ENCODE data around the gene SUGCT.

Gene SUGCT

DNA sequence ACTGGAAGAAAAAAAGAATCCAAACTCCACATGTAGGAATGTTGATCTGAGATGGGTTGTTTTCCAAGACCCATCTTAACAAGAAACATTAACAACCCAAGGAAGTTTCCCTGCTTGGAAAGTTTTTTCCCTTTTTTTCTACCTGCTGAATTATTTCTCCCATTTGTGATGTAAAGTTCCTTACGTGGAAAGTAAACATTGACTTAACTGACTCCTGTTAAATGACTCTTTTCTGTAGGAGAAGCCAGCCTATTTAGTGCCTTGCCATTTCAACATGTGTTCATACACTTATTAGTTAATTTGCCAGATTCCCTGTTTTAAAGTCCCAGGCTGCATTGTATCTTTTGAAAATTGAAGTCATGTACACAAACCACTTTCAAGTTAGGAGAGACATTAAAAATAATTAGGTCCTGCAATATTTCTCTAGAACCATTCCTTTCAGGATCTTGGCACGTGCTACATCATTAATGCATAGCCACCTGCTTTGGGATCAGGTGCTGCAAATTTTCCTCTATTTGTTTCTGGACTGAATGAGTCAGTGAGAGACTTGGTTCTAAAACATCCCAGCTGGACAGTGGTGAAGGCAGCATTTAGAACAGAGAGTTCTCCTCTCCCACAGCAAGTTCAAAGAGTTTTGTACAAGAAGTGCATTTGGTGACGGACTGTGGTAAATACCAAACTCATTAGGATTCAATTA lies 698.5 kb downstream of the SUGCT start:
- Histone ChIP-seq H3K36me3 (ENCODE audit: control insufficient read depth in 5 of 5, insufficient read depth in 5 of 5, low read length in 5 of 5) (no peaks in the 10 kb centered on the region), H3K4me1 (ENCODE audit: control insufficient read depth in 5 of 5, insufficient read depth in 5 of 5, low read length in 5 of 5) (peaks cover 0 to 8% (median 7%) of the 10 kb centered on the region in 5 donors), H3K4me3 (ENCODE audit: low read depth in 1 of 5, low read length in 5 of 5) (no peak overlapping the region), H3K27me3 (ENCODE audit: control insufficient read depth in 5 of 5, insufficient read depth in 4 of 5, low read length in 5 of 5) (no peaks in the 10 kb centered on the region), H3K27ac (ENCODE audit: low read depth, low read length) (no peak overlapping the region), H3K9me3 (ENCODE audit: control insufficient read depth in 5 of 5, low read length in 5 of 5) (no peaks in the 10 kb centered on the region), H3K9ac (ENCODE audit: low read length in 5 of 5) (no peak overlapping the region)

- Histone ChIP-seq H3K9me3 (ENCODE audit: control insufficient read depth in 5 of 5, low read length in 5 of 5) (no peaks in the 10 kb centered on the region), H3K4me1 (ENCODE audit: control insufficient read depth in 5 of 5, insufficient read depth in 5 of 5, low read length in 5 of 5) (peaks cover 0 to 4% (median 3%) of the 10 kb centered on the region in 5 donors), H3K4me3 (ENCODE audit: low read depth in 1 of 5, low read length in 5 of 5) (no peak overlapping the region), H3K27ac (ENCODE audit: low read depth, low read length) (no peak overlapping the region), H3K36me3 (ENCODE audit: control insufficient read depth in 5 of 5, insufficient read depth in 5 of 5, low read length in 5 of 5) (no peaks in the 10 kb centered on the region), H3K9ac (ENCODE audit: low read length in 5 of 5) (no peak overlapping the region), H3K27me3 (ENCODE audit: control insufficient read depth in 5 of 5, insufficient read depth in 4 of 5, low read length in 5 of 5) (no peaks in the 10 kb centered on the region)
These were observed 699.1 kb downstream of the SUGCT start for GRCh38 chr7:40833888-40834234.

- H3K27me3 ChIP-seq (ENCODE audit: control insufficient read depth in 5 of 5, insufficient read depth in 4 of 5, low read length in 5 of 5) = no peaks in the 10 kb centered on the region
- no peaks in the 10 kb centered on the region for H3K36me3 ChIP-seq (ENCODE audit: control insufficient read depth in 5 of 5, insufficient read depth in 5 of 5, low read length in 5 of 5)
- no peak overlapping the region for H3K4me3 ChIP-seq (ENCODE audit: low read depth in 1 of 5, low read length in 5 of 5)
- H3K9ac ChIP-seq (ENCODE audit: low read length in 5 of 5) = no peak overlapping the region
- H3K27ac ChIP-seq (ENCODE audit: low read depth, low read length) = no peak overlapping the region
- peaks cover 0 to 6% (median 3%) of the 10 kb centered on the region in 5 donors for H3K9me3 ChIP-seq (ENCODE audit: control insufficient read depth in 5 of 5, low read length in 5 of 5)
- H3K4me1 ChIP-seq (ENCODE audit: control insufficient read depth in 5 of 5, insufficient read depth in 5 of 5, low read length in 5 of 5) = no peaks in the 10 kb centered on the region
These were observed 701.4 kb downstream of the SUGCT start for GRCh38 chr7:40836218-40836617.

DNA sequence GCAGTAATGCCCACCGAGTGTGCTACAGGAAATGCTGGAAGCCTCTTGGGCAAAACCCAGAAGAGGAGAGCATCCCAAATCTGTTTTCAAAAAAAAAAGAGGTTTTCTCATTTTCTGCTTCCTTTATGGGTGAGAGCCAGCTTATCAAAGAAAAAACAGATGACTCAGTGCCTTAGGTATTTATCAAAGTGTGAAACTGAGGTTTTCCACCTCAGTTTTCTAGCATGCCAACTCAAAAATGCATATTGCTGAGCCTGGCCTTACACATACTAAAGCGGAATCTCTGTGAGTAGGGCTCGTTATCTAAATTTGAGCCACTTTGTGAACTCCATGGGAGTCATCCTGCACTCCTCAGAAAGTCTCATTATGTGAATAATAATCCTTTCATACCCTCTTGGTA lies 705.1 kb downstream of the SUGCT start:
- Histone ChIP-seq H3K36me3 (ENCODE audit: control insufficient read depth in 5 of 5, insufficient read depth in 5 of 5, low read length in 5 of 5) (no peaks in the 10 kb centered on the region), H3K4me3 (ENCODE audit: low read depth in 1 of 5, low read length in 5 of 5) (no peak overlapping the region), H3K9ac (ENCODE audit: low read length in 5 of 5) (no peak overlapping the region), H3K27ac (ENCODE audit: low read depth, low read length) (no peak overlapping the region), H3K4me1 (ENCODE audit: control insufficient read depth in 5 of 5, insufficient read depth in 5 of 5, low read length in 5 of 5) (no peaks in the 10 kb centered on the region), H3K9me3 (ENCODE audit: control insufficient read depth in 5 of 5, low read length in 5 of 5) (peaks cover 0 to 6% (median 3%) of the 10 kb centered on the region in 5 donors), H3K27me3 (ENCODE audit: control insufficient read depth in 5 of 5, insufficient read depth in 4 of 5, low read length in 5 of 5) (no peaks in the 10 kb centered on the region)

DNA sequence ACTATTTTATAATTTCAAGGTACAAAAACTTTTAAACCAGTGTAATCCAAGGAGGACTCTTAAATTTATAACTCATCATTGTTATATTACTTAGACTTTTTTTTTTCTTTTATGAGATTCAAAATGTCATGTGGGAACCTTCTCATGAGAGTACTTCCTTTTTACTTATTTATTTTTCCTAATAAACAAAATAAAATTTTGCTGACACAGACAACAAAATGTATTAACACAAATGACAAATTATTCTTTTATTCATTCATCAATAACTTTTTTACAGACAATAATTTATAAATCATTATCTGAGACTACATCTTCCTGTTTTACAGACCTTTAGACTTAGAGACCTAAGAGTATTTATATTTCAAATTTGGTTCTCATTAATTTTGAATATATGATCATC lies 706.2 kb downstream of the SUGCT start:
- Histone ChIP-seq H3K27me3 (ENCODE audit: control insufficient read depth in 5 of 5, insufficient read depth in 4 of 5, low read length in 5 of 5) (no peaks in the 10 kb centered on the region), H3K4me1 (ENCODE audit: control insufficient read depth in 5 of 5, insufficient read depth in 5 of 5, low read length in 5 of 5) (no peaks in the 10 kb centered on the region), H3K4me3 (ENCODE audit: low read depth in 1 of 5, low read length in 5 of 5) (no peak overlapping the region), H3K36me3 (ENCODE audit: control insufficient read depth in 5 of 5, insufficient read depth in 5 of 5, low read length in 5 of 5) (no peaks in the 10 kb centered on the region), H3K9ac (ENCODE audit: low read length in 5 of 5) (no peak overlapping the region), H3K9me3 (ENCODE audit: control insufficient read depth in 5 of 5, low read length in 5 of 5) (peaks cover 0 to 6% (median 3%) of the 10 kb centered on the region in 5 donors), H3K27ac (ENCODE audit: low read depth, low read length) (no peak overlapping the region)

DNA sequence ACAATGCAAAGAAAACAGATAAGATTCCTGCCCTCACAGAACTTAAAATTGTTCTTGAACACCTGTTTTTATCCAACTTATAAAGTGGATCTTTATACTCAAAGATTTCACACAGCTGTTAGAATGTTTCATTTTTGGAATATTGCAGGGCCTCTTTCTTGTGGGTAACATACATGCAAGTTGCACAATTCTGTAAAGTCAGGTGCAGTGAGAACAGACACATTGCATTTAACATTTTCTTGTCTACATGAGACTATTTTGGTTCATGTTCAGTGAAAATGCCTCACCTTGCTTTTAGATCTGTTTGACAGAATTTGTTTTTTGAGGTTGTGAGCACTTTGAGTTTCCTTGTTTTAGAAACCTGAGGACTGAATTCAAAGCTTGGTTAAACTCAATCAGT lies 707.8 kb downstream of the SUGCT start:
- H3K9me3 ChIP-seq (ENCODE audit: control insufficient read depth in 5 of 5, low read length in 5 of 5) = peaks cover 0 to 6% (median 3%) of the 10 kb centered on the region in 5 donors
- H3K27me3 ChIP-seq (ENCODE audit: control insufficient read depth in 5 of 5, insufficient read depth in 4 of 5, low read length in 5 of 5) = no peaks in the 10 kb centered on the region
- no peaks in the 10 kb centered on the region for H3K4me1 ChIP-seq (ENCODE audit: control insufficient read depth in 5 of 5, insufficient read depth in 5 of 5, low read length in 5 of 5)
- no peaks in the 10 kb centered on the region for H3K36me3 ChIP-seq (ENCODE audit: control insufficient read depth in 5 of 5, insufficient read depth in 5 of 5, low read length in 5 of 5)
- H3K9ac ChIP-seq (ENCODE audit: low read length in 5 of 5) = no peak overlapping the region
- H3K27ac ChIP-seq (ENCODE audit: low read depth, low read length) = no peak overlapping the region
- no peak overlapping the region for H3K4me3 ChIP-seq (ENCODE audit: low read depth in 1 of 5, low read length in 5 of 5)

DNA sequence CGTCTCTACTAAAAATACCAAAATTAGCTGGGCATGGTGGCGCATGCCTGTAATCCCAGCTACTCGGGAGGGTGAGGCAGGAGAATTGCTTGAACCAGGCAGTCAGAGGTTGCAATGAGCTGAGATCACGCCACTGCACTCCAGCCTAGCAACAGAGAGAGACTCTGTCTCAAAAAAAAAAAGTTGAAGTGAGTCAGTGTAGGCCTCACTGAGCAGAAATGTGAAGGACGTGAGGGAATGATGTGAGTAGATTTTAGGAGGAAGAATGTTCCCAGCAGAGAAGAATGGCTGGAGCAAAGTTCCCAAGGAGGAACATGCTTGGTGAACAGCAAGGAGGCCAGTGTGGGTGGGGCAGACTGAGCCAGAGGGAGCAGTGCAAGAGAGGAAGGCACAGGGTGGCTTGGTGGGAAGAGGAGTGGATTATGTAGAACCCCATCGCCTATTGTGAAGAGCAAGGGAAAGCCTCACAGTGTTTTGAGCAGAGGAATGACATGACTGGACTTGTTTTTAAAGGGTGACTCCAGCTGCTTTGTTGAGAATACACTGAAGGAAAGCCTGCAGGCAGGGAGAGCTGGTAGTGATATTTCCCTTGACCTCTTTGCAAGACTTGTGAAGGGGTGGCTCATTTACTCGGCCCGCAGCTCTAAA lies 708.7 kb downstream of the SUGCT start:
- no peaks in the 10 kb centered on the region for H3K36me3 ChIP-seq (ENCODE audit: control insufficient read depth in 5 of 5, insufficient read depth in 5 of 5, low read length in 5 of 5)
- H3K9me3 ChIP-seq (ENCODE audit: control insufficient read depth in 5 of 5, low read length in 5 of 5) = peaks cover 0 to 6% (median 3%) of the 10 kb centered on the region in 5 donors
- H3K9ac ChIP-seq (ENCODE audit: low read length in 5 of 5) = no peak overlapping the region
- H3K4me3 ChIP-seq (ENCODE audit: low read depth in 1 of 5, low read length in 5 of 5) = no peak overlapping the region
- H3K27ac ChIP-seq (ENCODE audit: low read depth, low read length) = no peak overlapping the region
- H3K4me1 ChIP-seq (ENCODE audit: control insufficient read depth in 5 of 5, insufficient read depth in 5 of 5, low read length in 5 of 5) = no peaks in the 10 kb centered on the region
- H3K27me3 ChIP-seq (ENCODE audit: control insufficient read depth in 5 of 5, insufficient read depth in 4 of 5, low read length in 5 of 5) = no peaks in the 10 kb centered on the region

DNA sequence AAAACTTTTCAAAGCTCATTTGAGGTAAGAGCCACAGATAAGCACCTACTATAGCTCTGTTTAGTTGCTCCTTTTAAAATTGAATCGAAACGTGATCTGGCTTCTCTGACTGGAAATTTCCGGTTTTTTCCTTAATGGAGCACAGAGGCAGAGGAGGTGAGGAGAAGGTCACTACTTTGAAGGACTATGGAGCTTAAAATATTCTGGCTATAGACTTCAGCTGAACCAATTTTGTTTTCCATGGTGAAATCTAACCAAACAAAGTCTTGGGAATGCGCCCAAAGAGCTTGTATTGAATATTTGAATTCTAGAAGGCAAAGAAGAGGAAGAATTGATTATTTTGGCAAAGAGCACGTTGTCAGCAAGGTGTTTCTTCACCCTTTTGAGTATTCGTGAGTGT lies 711.1 kb downstream of the SUGCT start:
- Histone ChIP-seq H3K36me3 (ENCODE audit: control insufficient read depth in 5 of 5, insufficient read depth in 5 of 5, low read length in 5 of 5) (no peaks in the 10 kb centered on the region), H3K27me3 (ENCODE audit: control insufficient read depth in 5 of 5, insufficient read depth in 4 of 5, low read length in 5 of 5) (no peaks in the 10 kb centered on the region), H3K9me3 (ENCODE audit: control insufficient read depth in 5 of 5, low read length in 5 of 5) (no peaks in the 10 kb centered on the region), H3K4me1 (ENCODE audit: control insufficient read depth in 5 of 5, insufficient read depth in 5 of 5, low read length in 5 of 5) (no peaks in the 10 kb centered on the region), H3K27ac (ENCODE audit: low read depth, low read length) (no peak overlapping the region), H3K4me3 (ENCODE audit: low read depth in 1 of 5, low read length in 5 of 5) (no peak overlapping the region), H3K9ac (ENCODE audit: low read length in 5 of 5) (no peak overlapping the region)

GRCh38 chr7:40847921-40848320 lies 713.1 kb downstream of the SUGCT start:
- H3K27ac ChIP-seq (ENCODE audit: low read depth, low read length) = no peak overlapping the region
- no peaks in the 10 kb centered on the region for H3K4me1 ChIP-seq (ENCODE audit: control insufficient read depth in 5 of 5, insufficient read depth in 5 of 5, low read length in 5 of 5)
- H3K27me3 ChIP-seq (ENCODE audit: control insufficient read depth in 5 of 5, insufficient read depth in 4 of 5, low read length in 5 of 5) = no peaks in the 10 kb centered on the region

DNA sequence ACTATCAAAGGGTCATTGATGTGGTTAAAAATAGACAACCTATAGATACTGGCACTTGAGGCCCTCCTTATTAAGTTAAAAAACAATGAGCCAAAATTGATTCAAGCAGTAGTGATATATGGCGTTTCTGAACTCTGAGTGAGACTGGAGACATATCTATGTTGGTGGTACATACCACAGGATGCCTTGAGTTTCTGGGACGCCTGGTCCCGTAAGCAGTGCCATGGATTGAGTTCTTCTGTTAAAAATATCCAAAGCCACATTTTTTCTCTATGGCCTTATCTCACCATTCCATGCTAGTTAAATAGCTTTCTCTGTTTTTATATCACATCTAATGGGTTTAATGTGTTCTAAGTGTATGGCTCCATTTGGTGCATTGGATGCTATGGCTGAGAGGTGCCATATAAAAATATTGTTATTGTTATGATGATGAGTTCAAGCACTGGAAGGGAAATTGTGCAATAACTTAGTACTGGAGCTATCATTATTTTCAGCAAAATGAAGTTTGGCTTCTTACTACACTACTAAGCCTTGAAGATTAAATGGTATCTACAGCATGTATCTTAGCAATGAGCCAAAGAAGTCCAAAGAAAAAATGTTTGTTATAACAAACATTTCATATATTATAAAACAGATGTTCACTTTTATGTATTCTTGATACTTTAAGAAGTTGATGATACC lies 713.9 kb downstream of the SUGCT start:
- no peaks in the 10 kb centered on the region for H3K36me3 ChIP-seq (ENCODE audit: control insufficient read depth in 5 of 5, insufficient read depth in 5 of 5, low read length in 5 of 5)
- H3K9me3 ChIP-seq (ENCODE audit: control insufficient read depth in 5 of 5, low read length in 5 of 5) = no peaks in the 10 kb centered on the region
- H3K4me1 ChIP-seq (ENCODE audit: control insufficient read depth in 5 of 5, insufficient read depth in 5 of 5, low read length in 5 of 5) = no peaks in the 10 kb centered on the region
- no peaks in the 10 kb centered on the region for H3K27me3 ChIP-seq (ENCODE audit: control insufficient read depth in 5 of 5, insufficient read depth in 4 of 5, low read length in 5 of 5)
- no peak overlapping the region for H3K4me3 ChIP-seq (ENCODE audit: low read depth in 1 of 5, low read length in 5 of 5)
- H3K9ac ChIP-seq (ENCODE audit: low read length in 5 of 5) = no peak overlapping the region
- no peak overlapping the region for H3K27ac ChIP-seq (ENCODE audit: low read depth, low read length)

More at GRCh38 chr7:40847921-40848320, 713.1 kb downstream of the SUGCT start:
- H3K4me3 ChIP-seq (ENCODE audit: low read depth in 1 of 5, low read length in 5 of 5) = no peak overlapping the region
- H3K9ac ChIP-seq (ENCODE audit: low read length in 5 of 5) = no peak overlapping the region
- no peaks in the 10 kb centered on the region for H3K36me3 ChIP-seq (ENCODE audit: control insufficient read depth in 5 of 5, insufficient read depth in 5 of 5, low read length in 5 of 5)
- H3K9me3 ChIP-seq (ENCODE audit: control insufficient read depth in 5 of 5, low read length in 5 of 5) = no peaks in the 10 kb centered on the region

Data from subcutaneous abdominal adipose tissue (tissue), 5 donors.